HepG2 (cell line): ENCODE results near the gene PEBP1. TPM values are rescaled to one million over a fixed set of nuclear protein-coding genes. Genes with fewer than 3 reads are reported as not detected.

ENCODE experiments used
- ATAC-seq: fragments of 200-7000 bp; cut with Tn5 transposase; 3 replicates; pipeline ENCODE4 v1.9.1; 2020; ENCODE audit warnings: mild to moderate bottlenecking, moderate library complexity
- BruUV-seq: library from RNA; stranded (reverse); fragments of 400-500 nt; replicated peaks from 2 replicates; lab custom pipeline; 2021; lab: Mats Ljungman, UMichigan
- CTCF ChIA-PET: fragments of 300-600 bp; formaldehyde crosslinking; extraction: SDS; loops from one replicate; lab custom pipeline; 2021; ENCODE audit warnings: low total read pairs, inconsistent platforms, low intra/inter-chr PET ratio; lab: Yijun Ruan, JAX
- POLR2A ChIA-PET: fragments of 350-600 bp; sonication (Branson Sonifier 250); formaldehyde crosslinking; loops from one replicate; lab custom pipeline; 2020; ENCODE audit warnings: antibody characterized with exemption, inconsistent platforms; lab: Yijun Ruan, JAX
- DNase-seq: peaks from one replicate; pipeline ENCODE4 v3.0.0-alpha.2; 2015; ENCODE audit warnings: low spot score
- FAIRE-seq: peaks from 3 replicates; lab custom pipeline; 2011; peaks lifted over from hg19 to GRCh38; lab: Jason Lieb, UNC
- H2AFZ ChIP-seq: one replicate; pipeline ENCODE4 v1.6.1; 2011; ENCODE audit warnings: low read length, inconsistent platforms
- H3K27ac ChIP-seq: fragments of 300-600 bp; 3 replicates; pipeline ENCODE4 v1.8.0; 2011; ENCODE audit warnings: mixed run types, mild to moderate bottlenecking, mixed read lengths, low read length, inconsistent platforms; ENCODE audit not compliant: insufficient read depth; ENCODE audit errors: extremely low read length
- H3K27me3 ChIP-seq, 2 experiments: fragments of 200-600 bp in 1 of 2; 2 replicates in 1 of 2; 3 replicates in 1 of 2; pipeline versions ENCODE4 v1.6.0 to v1.8.0; 2011; ENCODE audit warnings: low read length in 2 of 2, mild to moderate bottlenecking in 2 of 2, moderate library complexity in 2 of 2, inconsistent platforms in 1 of 2; ENCODE audit not compliant: insufficient read depth in 2 of 2, control insufficient read depth in 1 of 2
- H3K36me3 ChIP-seq, 2 experiments: fragments of 200-600 bp in 1 of 2; replicated peaks in 1 of 2; 2 replicates in 1 of 2; 3 replicates in 1 of 2; pipeline versions ENCODE4 v1.5.1 to v1.8.0; 2011; ENCODE audit warnings: low read length in 2 of 2, inconsistent platforms in 1 of 2; ENCODE audit not compliant: insufficient read depth in 2 of 2, control insufficient read depth in 1 of 2
- H3K4me1 ChIP-seq: 2 replicates; pipeline ENCODE4 v1.5.1; 2012; ENCODE audit warnings: low read length, inconsistent platforms; ENCODE audit not compliant: insufficient read depth
- H3K4me2 ChIP-seq: 2 replicates; pipeline ENCODE4 v1.6.0; 2011; ENCODE audit warnings: low read depth, low read length, inconsistent platforms
- H3K4me3 ChIP-seq, 3 experiments: fragments of 200-600 bp in 1 of 3; sonication (generic), shearing (Covaris generic) in 1 of 3; replicated peaks in 1 of 3; 2 replicates each; pipeline ENCODE4 v1.5.1; 2011 to 2016; ENCODE audit warnings: low read length in 3 of 3, inconsistent platforms in 2 of 3, low read depth in 2 of 3, mild to moderate bottlenecking in 2 of 3, control low read depth in 1 of 3, mixed read lengths in 1 of 3; ENCODE audit not compliant: insufficient read depth in 1 of 3
- H3K79me2 ChIP-seq: one replicate; pipeline ENCODE4 v1.6.1; 2011; ENCODE audit warnings: low read length, inconsistent platforms; ENCODE audit not compliant: insufficient read depth
- H3K9ac ChIP-seq: 2 replicates; pipeline ENCODE4 v1.6.0; 2011; ENCODE audit warnings: mild to moderate bottlenecking, low read depth, low read length, inconsistent platforms; ENCODE audit not compliant: insufficient read depth
- H3K9me3 ChIP-seq: 2 replicates; pipeline ENCODE4 v1.5.1; 2012; ENCODE audit warnings: mild to moderate bottlenecking, low read length
- H4K20me1 ChIP-seq: 2 replicates; pipeline ENCODE4 v1.6.0; 2011; ENCODE audit warnings: inconsistent platforms, mild to moderate bottlenecking, low read length, moderate library complexity; ENCODE audit not compliant: insufficient read depth
- CENPBD1 ChIP-seq: sonication (generic); formaldehyde crosslinking; IDR thresholded peaks from 2 replicates; pipeline ENCODE4 v1.8.0; 2022; ENCODE audit warnings: missing genetic modification reagents, low read depth, mild to moderate bottlenecking, borderline replicate concordance
- HMG20B ChIP-seq: conservative IDR thresholded peaks from 2 replicates; pipeline ENCODE4 v1.6.1; 2016; ENCODE audit warnings: missing genetic modification reagents, missing compliant biosample characterization
- PRMT3 ChIP-seq: sonication (generic); formaldehyde crosslinking; IDR thresholded peaks from 2 replicates; pipeline ENCODE4 v1.8.1; 2022; ENCODE audit warnings: low read depth, mild to moderate bottlenecking, moderate library complexity, missing genetic modification reagents, borderline replicate concordance
- TBX2 ChIP-seq: sonication (generic); formaldehyde crosslinking; IDR thresholded peaks from 2 replicates; pipeline ENCODE4 v1.5.0; 2020; ENCODE audit warnings: missing genetic modification reagents, mild to moderate bottlenecking, borderline replicate concordance
- ZBTB20 ChIP-seq: sonication (generic); formaldehyde crosslinking; IDR thresholded peaks from 2 replicates; pipeline ENCODE4 v1.8.1; 2023; ENCODE audit warnings: missing genetic modification reagents, low read depth, mild to moderate bottlenecking, borderline replicate concordance
- ZFX ChIP-seq: sonication (generic); formaldehyde crosslinking; IDR thresholded peaks from 2 replicates; pipeline ENCODE4 v1.4.0; 2020; ENCODE audit warnings: mild to moderate bottlenecking, low read depth, missing genetic modification reagents, moderate library complexity
- ZNF12 ChIP-seq: sonication (generic); formaldehyde crosslinking; IDR thresholded peaks from 2 replicates; pipeline ENCODE4 v1.5.0; 2020; ENCODE audit warnings: missing genetic modification reagents
- ZNF3 ChIP-seq: IDR thresholded peaks from 2 replicates; pipeline ENCODE4 v1.7.0; 2017; ENCODE audit warnings: inconsistent platforms
- ZNF629 ChIP-seq: sonication (generic); formaldehyde crosslinking; conservative IDR thresholded peaks from 2 replicates; pipeline ENCODE4 v1.5.0; 2020; ENCODE audit warnings: missing genetic modification reagents
- WGBS: methylation state at CpG from one replicate; pipeline ENCODE4 v1.1.6; 2017; ENCODE audit warnings: low lambda C conversion rate; 5-methylcytosine and 5-hydroxymethylcytosine counted together
- in situ Hi-C: cut with HindIII; loops from 2 replicates; pipeline ENCODE4 v1.10.0; 2017; ENCODE audit warnings: low pct_unique_long_range_greater_than_20kb; ENCODE audit not compliant: extremely low pct_ligation_motif_present
- intact Hi-C: fragments of 100-400 bp; cut with micrococcal nuclease; formaldehyde crosslinking; loops from one replicate; pipeline ENCODE4 v1.10.0; 2022; ENCODE audit not compliant: unreplicated experiment
- polyA plus RNA-seq, 8 experiments: library from polyadenylated mRNA; depleted of rRNA in 3 of 8; stranded (reverse) in 7 of 8; unstranded in 1 of 8; fragments of >200 nt; fragmentation: Illumina TruSeq in 4 of 8; extraction: Trizol in 4 of 8; gene quantifications; 2 replicates each; pipeline versions ENCODE4 v1.2.1 to v1.2.3, GENCODE V29; 2011 to 2016; ENCODE audit warnings: low read depth in 4 of 8, missing spikeins in 1 of 8, mixed read lengths in 1 of 8; ENCODE audit not compliant: insufficient read depth in 1 of 8
- total RNA-seq, 5 experiments: library from RNA; depleted of rRNA; stranded (reverse); fragments of >200 nt; fragmentation: Illumina TruSeq; extraction: Trizol; gene quantifications; 2 replicates each; pipeline ENCODE4 v1.2.3, GENCODE V29; 2016; ENCODE audit warnings: low read depth in 1 of 5

Gene PEBP1
- total and polyA plus RNA-seq, 2 of the 13 experiments (the other 11 are each of a cell fraction or from before 2014, with no cell fraction given) = 538 to 1,505 TPM

- no peak for TF ChIP-seq HMG20B (CRISPR knock-in tag)
- no peak for TF ChIP-seq ZBTB20
- no peak for TF ChIP-seq PRMT3
- no peak for TF ChIP-seq ZNF3 (CRISPR knock-in tag)
These were observed 14.7 kb downstream of the PEBP1 start (continued) for GRCh38 chr12:118150625-118151024.

- H3K4me2 ChIP-seq = no peak overlapping the region
- DNase-seq (no peak), ATAC-seq (no peak; the same call in 2 of the 3 replicates), FAIRE-seq (no peak)
- peaks cover 5% of the 10 kb centered on the region for H3K4me1 ChIP-seq
- in situ Hi-C loops = no loop called here
- no peaks in the 10 kb centered on the region for H3K79me2 ChIP-seq
- POLR2A ChIA-PET = no interaction called here
- no peaks in the 10 kb centered on the region for H3K27me3 ChIP-seq
- H3K9me3 ChIP-seq = no peaks in the 10 kb centered on the region
- BruUV-seq = no TSS peak
- no peak overlapping the region for H3K27ac ChIP-seq
- no peaks in the 10 kb centered on the region for H4K20me1 ChIP-seq
- H3K36me3 ChIP-seq = peaks cover 7 to 28% of the 10 kb centered on the region in 2 experiments; a peak in 4 of 5 replicates
- no peak overlapping the region for H3K4me3 ChIP-seq
- peak; percentile 32; the same call in 1 of the 2 replicates for TF ChIP-seq ZNF629 (CRISPR knock-in tag)
- TF ChIP-seq CENPBD1 = no peak
- no peak for TF ChIP-seq ZNF12 (CRISPR knock-in tag)
- TF ChIP-seq TBX2 = no peak
- TF ChIP-seq ZFX (CRISPR knock-in tag) = no peak
- intact Hi-C loops = no loop called here
- WGBS = 93% methylated on average over 5 of the region's 5 CpGs
- no peak overlapping the region for H2AFZ ChIP-seq
- H3K9ac ChIP-seq = no peak overlapping the region
- CTCF ChIA-PET = no interaction called here
These were observed 15.8 kb downstream of the PEBP1 start for GRCh38 chr12:118151755-118152154.
